Measurements from ENCODE around the gene FMN1. TPM values are rescaled to one million over a fixed set of nuclear protein-coding genes. Genes with fewer than 3 reads are reported as not detected.

The FMN1 gene
- total and polyA plus RNA-seq, 4 donors = 0.26 to 23.4 (median 9.8) TPM

GRCh38 chr15:32843219-32843815, 351.2 kb downstream of the FMN1 start:
- no peaks in the 10 kb centered on the region for H3K9me3 ChIP-seq (ENCODE audit: control insufficient read depth, low read length)
- no peak overlapping the region for H3K4me3 ChIP-seq (ENCODE audit: low read length in 2 of 2)
- no peak for DNase-seq
- no peak for ATAC-seq (ENCODE audit: low FRiP score)
- intact Hi-C loops (cut with DNase I) = loop anchor here (5.0 kb wide), 2 partner anchors 94 to 154 kb away; no protein-coding TSS in a partner anchor
- no peaks in the 10 kb centered on the region for H3K36me3 ChIP-seq (ENCODE audit: control insufficient read depth in 1 of 2, insufficient read depth in 2 of 2, low read length in 1 of 2)
- no peak overlapping the region for H3K27ac ChIP-seq (ENCODE audit: low read depth in 1 of 2, low read length in 2 of 2)
- H3K4me1 ChIP-seq (ENCODE audit: control insufficient read depth in 1 of 2, insufficient read depth in 2 of 2, low read length in 2 of 2) = no peaks in the 10 kb centered on the region
- WGBS, 2 donors = 72 to 73% methylated on average over 6 of the region's 6 CpGs
- no peaks in the 10 kb centered on the region for H3K27me3 ChIP-seq (ENCODE audit: control insufficient read depth in 1 of 2, insufficient read depth in 2 of 2, low read length in 1 of 2)

GRCh38 chr15:32842081-32842480, 352.4 kb downstream of the FMN1 start:
- Histone ChIP-seq H3K27me3 (ENCODE audit: control insufficient read depth in 1 of 2, insufficient read depth in 2 of 2, low read length in 1 of 2) (no peaks in the 10 kb centered on the region), H3K27ac (ENCODE audit: low read depth in 1 of 2, low read length in 2 of 2) (no peak overlapping the region), H3K4me3 (ENCODE audit: low read length in 2 of 2) (no peak overlapping the region), H3K9me3 (ENCODE audit: control insufficient read depth, low read length) (no peaks in the 10 kb centered on the region), H3K4me1 (ENCODE audit: control insufficient read depth in 1 of 2, insufficient read depth in 2 of 2, low read length in 2 of 2) (no peaks in the 10 kb centered on the region), H3K36me3 (ENCODE audit: control insufficient read depth in 1 of 2, insufficient read depth in 2 of 2, low read length in 1 of 2) (no peaks in the 10 kb centered on the region)
- WGBS, 2 donors = 59 to 66% methylated on average over 6 of the region's 6 CpGs
- intact Hi-C loops (cut with DNase I) = loop anchor here (5.0 kb wide), 2 partner anchors 95 to 155 kb away; no protein-coding TSS in a partner anchor
- ATAC-seq (ENCODE audit: low FRiP score) (no peak), DNase-seq (no peak)

GRCh38 chr15:32840507-32841245, 353.8 kb downstream of the FMN1 start:
- ATAC-seq (ENCODE audit: low FRiP score) (no peak), DNase-seq (no peak)
- H3K4me3 ChIP-seq (ENCODE audit: low read length in 2 of 2) = no peak overlapping the region
- WGBS, 2 donors = 53 to 55% methylated on average over 6 of the region's 6 CpGs
- no peaks in the 10 kb centered on the region for H3K27me3 ChIP-seq (ENCODE audit: control insufficient read depth in 1 of 2, insufficient read depth in 2 of 2, low read length in 1 of 2)
- intact Hi-C loops (cut with DNase I) = loop anchor here (5.0 kb wide), 2 partner anchors 97 to 157 kb away; no protein-coding TSS in a partner anchor
- H3K27ac ChIP-seq (ENCODE audit: low read depth in 1 of 2, low read length in 2 of 2) = no peak overlapping the region
- H3K4me1 ChIP-seq (ENCODE audit: control insufficient read depth in 1 of 2, insufficient read depth in 2 of 2, low read length in 2 of 2) = no peaks in the 10 kb centered on the region
- no peaks in the 10 kb centered on the region for H3K9me3 ChIP-seq (ENCODE audit: control insufficient read depth, low read length)
- H3K36me3 ChIP-seq (ENCODE audit: control insufficient read depth in 1 of 2, insufficient read depth in 2 of 2, low read length in 1 of 2) = no peaks in the 10 kb centered on the region

- peak in 1 of 2 donors; percentile 46 for DNase-seq
- 69% methylated on average over 8 of the region's 8 CpGs for WGBS, 2 donors
- Histone ChIP-seq H3K4me3 (ENCODE audit: low read length in 2 of 2) (no peak overlapping the region), H3K27me3 (ENCODE audit: control insufficient read depth in 1 of 2, insufficient read depth in 2 of 2, low read length in 1 of 2) (no peaks in the 10 kb centered on the region), H3K27ac (ENCODE audit: low read depth in 1 of 2, low read length in 2 of 2) (no peak overlapping the region), H3K4me1 (ENCODE audit: control insufficient read depth in 1 of 2, insufficient read depth in 2 of 2, low read length in 2 of 2) (no peaks in the 10 kb centered on the region), H3K36me3 (ENCODE audit: control insufficient read depth in 1 of 2, insufficient read depth in 2 of 2, low read length in 1 of 2) (no peaks in the 10 kb centered on the region), H3K9me3 (ENCODE audit: control insufficient read depth, low read length) (no peaks in the 10 kb centered on the region)
- intact Hi-C loops (cut with DNase I) = no loop called here
- ATAC-seq (ENCODE audit: low FRiP score) = no peak
Measured at GRCh38 chr15:32838820-32839219, 355.7 kb downstream of the FMN1 start.

- H3K4me1 ChIP-seq (ENCODE audit: control insufficient read depth in 1 of 2, insufficient read depth in 2 of 2, low read length in 2 of 2) = no peaks in the 10 kb centered on the region
- no peak overlapping the region for H3K27ac ChIP-seq (ENCODE audit: low read depth in 1 of 2, low read length in 2 of 2)
- intact Hi-C loops (cut with DNase I) = no loop called here
- no peaks in the 10 kb centered on the region for H3K27me3 ChIP-seq (ENCODE audit: control insufficient read depth in 1 of 2, insufficient read depth in 2 of 2, low read length in 1 of 2)
- no peak overlapping the region for H3K4me3 ChIP-seq (ENCODE audit: low read length in 2 of 2)
- no peaks in the 10 kb centered on the region for H3K36me3 ChIP-seq (ENCODE audit: control insufficient read depth in 1 of 2, insufficient read depth in 2 of 2, low read length in 1 of 2)
- no peak for DNase-seq
- WGBS, 2 donors = 77 to 86% methylated on average over 7 of the region's 7 CpGs
- ATAC-seq (ENCODE audit: low FRiP score) = no peak
- H3K9me3 ChIP-seq (ENCODE audit: control insufficient read depth, low read length) = no peaks in the 10 kb centered on the region
Measured at GRCh38 chr15:32838338-32838737, 356.2 kb downstream of the FMN1 start.

GRCh38 chr15:32837935-32838334, 356.6 kb downstream of the FMN1 start:
- no peak for ATAC-seq (ENCODE audit: low FRiP score)
- WGBS, 2 donors = 84% methylated on average over 8 of the region's 8 CpGs
- no peak for DNase-seq
- no peak overlapping the region for H3K4me3 ChIP-seq (ENCODE audit: low read length in 2 of 2)
- H3K9me3 ChIP-seq (ENCODE audit: control insufficient read depth, low read length) = no peaks in the 10 kb centered on the region
- H3K27ac ChIP-seq (ENCODE audit: low read depth in 1 of 2, low read length in 2 of 2) = no peak overlapping the region
- no peaks in the 10 kb centered on the region for H3K36me3 ChIP-seq (ENCODE audit: control insufficient read depth in 1 of 2, insufficient read depth in 2 of 2, low read length in 1 of 2)
- intact Hi-C loops (cut with DNase I) = no loop called here
- H3K27me3 ChIP-seq (ENCODE audit: control insufficient read depth in 1 of 2, insufficient read depth in 2 of 2, low read length in 1 of 2) = no peaks in the 10 kb centered on the region
- no peaks in the 10 kb centered on the region for H3K4me1 ChIP-seq (ENCODE audit: control insufficient read depth in 1 of 2, insufficient read depth in 2 of 2, low read length in 2 of 2)

GRCh38 chr15:32834156-32834555, 360.4 kb downstream of the FMN1 start:
- Histone ChIP-seq H3K27ac (ENCODE audit: low read depth in 1 of 2, low read length in 2 of 2) (no peak overlapping the region), H3K27me3 (ENCODE audit: control insufficient read depth in 1 of 2, insufficient read depth in 2 of 2, low read length in 1 of 2) (no peaks in the 10 kb centered on the region), H3K4me1 (ENCODE audit: control insufficient read depth in 1 of 2, insufficient read depth in 2 of 2, low read length in 2 of 2) (no peaks in the 10 kb centered on the region), H3K9me3 (ENCODE audit: control insufficient read depth, low read length) (no peaks in the 10 kb centered on the region), H3K4me3 (ENCODE audit: low read length in 2 of 2) (no peak overlapping the region), H3K36me3 (ENCODE audit: control insufficient read depth in 1 of 2, insufficient read depth in 2 of 2, low read length in 1 of 2) (no peaks in the 10 kb centered on the region)
- intact Hi-C loops (cut with DNase I) = no loop called here
- ATAC-seq (ENCODE audit: low FRiP score) = no peak
- DNase-seq = no peak
- 78 to 86% methylated on average over 1 of the region's 1 CpG for WGBS, 2 donors

GRCh38 chr15:32833379-32833821, 361.1 kb downstream of the FMN1 start:
- no peaks in the 10 kb centered on the region for H3K36me3 ChIP-seq (ENCODE audit: control insufficient read depth in 1 of 2, insufficient read depth in 2 of 2, low read length in 1 of 2)
- H3K27me3 ChIP-seq (ENCODE audit: control insufficient read depth in 1 of 2, insufficient read depth in 2 of 2, low read length in 1 of 2) = no peaks in the 10 kb centered on the region
- intact Hi-C loops (cut with DNase I) = no loop called here
- no peak for ATAC-seq (ENCODE audit: low FRiP score)
- no peaks in the 10 kb centered on the region for H3K4me1 ChIP-seq (ENCODE audit: control insufficient read depth in 1 of 2, insufficient read depth in 2 of 2, low read length in 2 of 2)
- WGBS, 2 donors = 93 to 97% methylated on average over 1 of the region's 1 CpG
- no peaks in the 10 kb centered on the region for H3K9me3 ChIP-seq (ENCODE audit: control insufficient read depth, low read length)
- no peak for DNase-seq
- H3K27ac ChIP-seq (ENCODE audit: low read depth in 1 of 2, low read length in 2 of 2) = no peak overlapping the region
- no peak overlapping the region for H3K4me3 ChIP-seq (ENCODE audit: low read length in 2 of 2)

- intact Hi-C loops (cut with DNase I) = no loop called here
- 50 to 51% methylated on average over 1 of the region's 1 CpG for WGBS, 2 donors
- no peaks in the 10 kb centered on the region for H3K36me3 ChIP-seq (ENCODE audit: control insufficient read depth in 1 of 2, insufficient read depth in 2 of 2, low read length in 1 of 2)
Measured at GRCh38 chr15:32831485-32831884, 363.0 kb downstream of the FMN1 start.

More at GRCh38 chr15:32831485-32831884, 363.0 kb downstream of the FMN1 start:
- no peaks in the 10 kb centered on the region for H3K9me3 ChIP-seq (ENCODE audit: control insufficient read depth, low read length)
- ATAC-seq (ENCODE audit: low FRiP score) = no peak
- H3K27ac ChIP-seq (ENCODE audit: low read depth in 1 of 2, low read length in 2 of 2) = no peak overlapping the region
- no peak overlapping the region for H3K4me3 ChIP-seq (ENCODE audit: low read length in 2 of 2)
- no peaks in the 10 kb centered on the region for H3K27me3 ChIP-seq (ENCODE audit: control insufficient read depth in 1 of 2, insufficient read depth in 2 of 2, low read length in 1 of 2)
- DNase-seq = no peak
- no peaks in the 10 kb centered on the region for H3K4me1 ChIP-seq (ENCODE audit: control insufficient read depth in 1 of 2, insufficient read depth in 2 of 2, low read length in 2 of 2)

Data from aorta (tissue), 5 donors.